Trophoblast cell (in vitro differentiated cells and primary cell): Measurements from ENCODE around the gene RIOK1.
A peak's percentile ranks its signal among the peaks of the same experiment; 100 is the strongest.

Experiments
- DNase-seq, 2 donors: peaks; one replicate each; pipeline ENCODE4 v3.0.0-alpha.2; 2016
- H2AFZ ChIP-seq: 2 replicates; pipeline ENCODE4 v1.6.1; 2013; ENCODE audit warnings: low read length, moderate library complexity, mild to moderate bottlenecking; ENCODE audit not compliant: insufficient read depth, poor library complexity
- H2AK5ac ChIP-seq: 2 replicates; pipeline ENCODE4 v1.6.1; 2013; ENCODE audit warnings: mild to moderate bottlenecking, low read length
- H2BK120ac ChIP-seq: 2 replicates; pipeline ENCODE4 v1.6.1; 2013; ENCODE audit warnings: low read length, mild to moderate bottlenecking, moderate library complexity; ENCODE audit not compliant: insufficient read depth, poor library complexity
- H2BK12ac ChIP-seq: 2 replicates; pipeline ENCODE4 v1.6.1; 2013; ENCODE audit warnings: mild to moderate bottlenecking, low read length, moderate library complexity
- H2BK5ac ChIP-seq: 2 replicates; pipeline ENCODE4 v1.6.1; 2013; ENCODE audit warnings: low read length, low read depth, moderate library complexity, mild to moderate bottlenecking; ENCODE audit not compliant: poor library complexity
- H3K14ac ChIP-seq: 2 replicates; pipeline ENCODE4 v1.6.1; 2013; ENCODE audit warnings: mild to moderate bottlenecking, low read length
- H3K18ac ChIP-seq: 2 replicates; pipeline ENCODE4 v1.6.1; 2013; ENCODE audit warnings: mild to moderate bottlenecking, low read length
- H3K23ac ChIP-seq: 2 replicates; pipeline ENCODE4 v1.6.1; 2013; ENCODE audit warnings: low read length
- H3K27ac ChIP-seq: 2 replicates; pipeline ENCODE4 v1.5.1; 2013; ENCODE audit warnings: low read depth, mild to moderate bottlenecking, inconsistent platforms, low read length, moderate library complexity
- H3K27me3 ChIP-seq: 2 replicates; pipeline ENCODE4 v1.6.1; 2013; ENCODE audit warnings: inconsistent platforms, mild to moderate bottlenecking, low read length, moderate library complexity; ENCODE audit not compliant: insufficient read depth
- H3K36me3 ChIP-seq, 2 experiments: 1 replicate in 1 of 2; 2 replicates in 1 of 2; pipeline ENCODE4 v1.6.1; 2013; ENCODE audit warnings: low read length in 2 of 2, mild to moderate bottlenecking in 2 of 2, moderate library complexity in 1 of 2; ENCODE audit not compliant: insufficient read depth in 2 of 2, control insufficient read depth in 1 of 2
- H3K4ac ChIP-seq: 2 replicates; pipeline ENCODE4 v1.6.1; 2013; ENCODE audit warnings: low read depth, mild to moderate bottlenecking, low read length, moderate library complexity
- H3K4me1 ChIP-seq, 2 experiments: 1 replicate in 1 of 2; 2 replicates in 1 of 2; pipeline ENCODE4 v1.6.1; 2013; ENCODE audit warnings: low read length in 2 of 2, mild to moderate bottlenecking in 2 of 2, moderate library complexity in 1 of 2; ENCODE audit not compliant: insufficient read depth in 2 of 2, control insufficient read depth in 1 of 2
- H3K4me2 ChIP-seq: 2 replicates; pipeline ENCODE4 v1.6.1; 2013; ENCODE audit warnings: inconsistent platforms, mild to moderate bottlenecking, low read length, moderate library complexity
- H3K4me3 ChIP-seq: 2 replicates; pipeline ENCODE4 v1.5.1; 2013; ENCODE audit warnings: mild to moderate bottlenecking, low read depth, low read length, inconsistent platforms
- H3K79me1 ChIP-seq: one replicate; pipeline ENCODE4 v1.6.1; 2013; ENCODE audit warnings: low read length
- H3K79me2 ChIP-seq: 2 replicates; pipeline ENCODE4 v1.6.1; 2013; ENCODE audit warnings: low read length, mild to moderate bottlenecking; ENCODE audit not compliant: control insufficient read depth, insufficient read depth, poor library complexity
- H3K9ac ChIP-seq: 2 replicates; pipeline ENCODE4 v1.6.1; 2013; ENCODE audit warnings: mild to moderate bottlenecking, low read length
- H3K9me3 ChIP-seq: 2 replicates; pipeline ENCODE4 v1.6.1; 2013; ENCODE audit warnings: low read depth, mild to moderate bottlenecking, control low read depth, inconsistent platforms, low read length; ENCODE audit not compliant: insufficient read depth
- H4K12ac ChIP-seq: 2 replicates; pipeline ENCODE4 v1.6.1; 2013; ENCODE audit warnings: low read depth, mild to moderate bottlenecking, low read length, moderate library complexity
- H4K8ac ChIP-seq: 2 replicates; pipeline ENCODE4 v1.6.1; 2013; ENCODE audit warnings: low read depth, mild to moderate bottlenecking, low read length, moderate library complexity
- H4K91ac ChIP-seq: one replicate; pipeline ENCODE4 v1.6.1; 2013; ENCODE audit warnings: low read depth, mild to moderate bottlenecking, low read length, moderate library complexity
- WGBS: extraction: QIAGEN DNeasy Blood & Tissue Kit; methylation state at CpG from one replicate; pipeline ENCODE4 v1.1.7; 2013; ENCODE audit warnings: missing lambda C conversion rate; ENCODE audit not compliant: insufficient read length, insufficient coverage; ENCODE audit errors: extremely low coverage; 5-methylcytosine and 5-hydroxymethylcytosine counted together

RIOK1 gene

GRCh38 chr6:7413151-7413823 is 23.7 kb downstream of the RIOK1 start:
- H3K23ac ChIP-seq = no peak overlapping the region
- no peak overlapping the region for H4K12ac ChIP-seq
- peaks cover 17% of the 10 kb centered on the region for H3K79me1 ChIP-seq
- H3K4me3 ChIP-seq = no peak overlapping the region
- no peak overlapping the region for H2BK5ac ChIP-seq
- no peak overlapping the region for H3K9ac ChIP-seq
- no peak overlapping the region for H3K4me2 ChIP-seq
- no peaks in the 10 kb centered on the region for H3K27me3 ChIP-seq
- no peak overlapping the region for H2AK5ac ChIP-seq
- H2BK120ac ChIP-seq = no peak overlapping the region
- DNase-seq = peak; percentile 35 to 79
- H3K9me3 ChIP-seq = no peaks in the 10 kb centered on the region
- H3K4me1 ChIP-seq = peaks cover 7 to 17% of the 10 kb centered on the region in 2 experiments
- no peaks in the 10 kb centered on the region for H3K79me2 ChIP-seq
- H3K18ac ChIP-seq = no peak overlapping the region
- no peak overlapping the region for H3K14ac ChIP-seq
- H2AFZ ChIP-seq = no peak overlapping the region
- no peak overlapping the region for H3K4ac ChIP-seq
- WGBS = no CpG with 5 or more reads among the region's 2 CpGs
- peaks cover 8 to 9% of the 10 kb centered on the region in 2 experiments for H3K36me3 ChIP-seq
- H4K91ac ChIP-seq = no peak overlapping the region
- no peak overlapping the region for H2BK12ac ChIP-seq
- no peak overlapping the region for H4K8ac ChIP-seq
- H3K27ac ChIP-seq = peak overlapping the region; percentile 89

GRCh38 chr6:7414811-7415210 is 25.2 kb downstream of the RIOK1 start:
- Histone ChIP-seq H2BK12ac (no peak overlapping the region), H3K9me3 (no peaks in the 10 kb centered on the region), H2AK5ac (no peak overlapping the region), H4K8ac (no peak overlapping the region), H3K4me2 (no peak overlapping the region), H4K91ac (no peak overlapping the region), H4K12ac (no peak overlapping the region), H3K4me3 (no peak overlapping the region), H3K23ac (no peak overlapping the region), H2AFZ (no peak overlapping the region), H3K4me1 (peaks cover 12 to 21% of the 10 kb centered on the region in 2 experiments), H3K79me2 (no peaks in the 10 kb centered on the region), H3K27me3 (no peaks in the 10 kb centered on the region), H3K27ac (peak overlapping the region; percentile 89), H2BK120ac (no peak overlapping the region), H3K36me3 (peaks cover 6 to 8% of the 10 kb centered on the region in 2 experiments), H3K9ac (no peak overlapping the region), H3K18ac (no peak overlapping the region), H3K4ac (no peak overlapping the region), H2BK5ac (no peak overlapping the region), H3K14ac (no peak overlapping the region), H3K79me1 (peaks cover 22% of the 10 kb centered on the region)
- WGBS = no CpG with 5 or more reads among the region's 7 CpGs
- peak; percentile 82 to 92 for DNase-seq

DNA sequence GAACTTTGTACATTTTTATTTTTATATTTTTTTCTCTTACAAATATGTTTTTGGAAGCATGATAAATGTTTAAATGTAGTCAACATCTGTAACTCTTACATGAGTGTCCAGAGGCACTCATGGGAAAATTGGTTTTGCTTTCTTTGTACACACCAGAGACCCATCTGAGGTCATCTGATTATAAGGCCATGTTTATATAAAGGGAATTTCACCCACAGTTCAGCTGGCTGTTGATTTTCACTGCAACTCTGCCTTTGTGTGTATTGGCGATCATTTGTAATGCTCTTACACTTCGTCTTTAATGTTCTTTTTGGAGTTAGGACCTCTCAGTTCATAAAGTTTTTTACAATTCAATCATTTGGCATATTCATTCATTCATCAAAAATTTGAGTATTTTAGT is 28.1 kb downstream of the RIOK1 start:
- no peak overlapping the region for H3K4me2 ChIP-seq
- no peak overlapping the region for H3K18ac ChIP-seq
- no peaks in the 10 kb centered on the region for H3K9me3 ChIP-seq
- H3K79me1 ChIP-seq = peaks cover 22% of the 10 kb centered on the region
- H2BK12ac ChIP-seq = no peak overlapping the region
- no peak overlapping the region for H3K14ac ChIP-seq
- no peak overlapping the region for H2BK120ac ChIP-seq
- no peak overlapping the region for H4K8ac ChIP-seq
- peaks cover 12 to 24% of the 10 kb centered on the region in 2 experiments for H3K4me1 ChIP-seq
- H3K36me3 ChIP-seq = peaks cover 2 to 4% of the 10 kb centered on the region in 2 experiments
- no CpG with 5 or more reads among the region's 2 CpGs for WGBS
- H3K4me3 ChIP-seq = no peak overlapping the region
- H3K9ac ChIP-seq = no peak overlapping the region
- H3K79me2 ChIP-seq = no peaks in the 10 kb centered on the region
- no peak overlapping the region for H2AK5ac ChIP-seq
- no peak overlapping the region for H2BK5ac ChIP-seq
- no peak overlapping the region for H4K91ac ChIP-seq
- H3K27me3 ChIP-seq = no peaks in the 10 kb centered on the region
- H4K12ac ChIP-seq = no peak overlapping the region
- no peak overlapping the region for H2AFZ ChIP-seq
- no peak for DNase-seq
- peak overlapping the region; percentile 82 for H3K27ac ChIP-seq
- no peak overlapping the region for H3K4ac ChIP-seq
- no peak overlapping the region for H3K23ac ChIP-seq

GRCh38 chr6:7418238-7418905 is 28.8 kb downstream of the RIOK1 start:
- Histone ChIP-seq H2AK5ac (no peak overlapping the region), H2BK5ac (peak overlapping the region; percentile 28)

More at GRCh38 chr6:7418238-7418905, 28.8 kb downstream of the RIOK1 start:
- Histone ChIP-seq H3K4ac (no peak overlapping the region), H3K79me2 (no peaks in the 10 kb centered on the region), H3K27me3 (no peaks in the 10 kb centered on the region), H3K18ac (no peak overlapping the region), H2BK120ac (peak overlapping the region; percentile 56), H3K4me1 (peaks cover 12 to 24% of the 10 kb centered on the region in 2 experiments), H4K12ac (no peak overlapping the region), H3K4me3 (no peak overlapping the region), H4K91ac (peak overlapping the region; percentile 64), H3K23ac (no peak overlapping the region), H3K36me3 (peaks cover 2 to 4% of the 10 kb centered on the region in 2 experiments), H3K4me2 (peak overlapping the region; percentile 40), H3K27ac (peak overlapping the region; percentile 89), H3K9me3 (no peaks in the 10 kb centered on the region), H3K14ac (no peak overlapping the region), H2AFZ (no peak overlapping the region), H3K9ac (no peak overlapping the region), H2BK12ac (no peak overlapping the region), H3K79me1 (peaks cover 22% of the 10 kb centered on the region), H4K8ac (no peak overlapping the region)
- WGBS = no CpG with 5 or more reads among the region's 6 CpGs
- peak; percentile 97 for DNase-seq
